Stimulated activated CD4-positive, alpha-beta T cell treated with anti-CD3 and anti-CD28 coated beads, TNF-alpha, amount 100 ng/mL, for 24 hours (primary cell): ENCODE measurements around the gene FAM131C.
A peak's percentile ranks its signal among the peaks of the same experiment; 100 is the strongest.

Source experiments
- DNase-seq, 3 experiments: peaks; one replicate each; pipeline ENCODE4 v3.0.0-alpha.2; 2020; ENCODE audit warnings: low read depth in 3 of 3

Gene FAM131C

GRCh38 chr1:16015960-16016901 lies 57.2 kb downstream of the FAM131C start:
- no peak for DNase-seq

DNA sequence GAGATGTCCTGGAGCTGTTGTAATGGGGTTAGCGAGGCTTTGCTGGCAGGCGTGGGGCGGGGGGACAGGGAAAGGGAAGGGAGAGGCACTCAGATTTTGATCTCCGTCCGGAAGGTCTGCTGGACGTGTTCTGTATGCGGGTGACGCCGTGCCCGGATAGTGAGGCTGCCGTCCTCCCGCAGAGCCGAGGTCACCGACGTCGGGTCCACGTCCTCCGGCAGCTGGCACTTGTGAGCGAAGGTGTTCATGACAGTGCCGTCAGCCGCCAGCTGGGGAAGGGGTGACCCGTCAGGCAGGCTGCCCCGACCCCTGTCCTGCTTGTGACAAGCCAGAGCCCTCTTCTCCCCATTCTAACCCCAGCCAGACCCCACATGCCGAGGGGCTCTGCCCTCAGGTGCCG lies 58.0 kb downstream of the FAM131C start:
- no peak for DNase-seq

GRCh38 chr1:16014509-16015482 lies 58.7 kb downstream of the FAM131C start:
- DNase-seq: no peak

- DNase-seq: no peak
Observed at GRCh38 chr1:16013908-16014258, 59.6 kb downstream of the FAM131C start.

GRCh38 chr1:16013220-16013907 lies 60.1 kb downstream of the FAM131C start:
- peak; percentile 36 to 56 (median 43) for DNase-seq

DNA sequence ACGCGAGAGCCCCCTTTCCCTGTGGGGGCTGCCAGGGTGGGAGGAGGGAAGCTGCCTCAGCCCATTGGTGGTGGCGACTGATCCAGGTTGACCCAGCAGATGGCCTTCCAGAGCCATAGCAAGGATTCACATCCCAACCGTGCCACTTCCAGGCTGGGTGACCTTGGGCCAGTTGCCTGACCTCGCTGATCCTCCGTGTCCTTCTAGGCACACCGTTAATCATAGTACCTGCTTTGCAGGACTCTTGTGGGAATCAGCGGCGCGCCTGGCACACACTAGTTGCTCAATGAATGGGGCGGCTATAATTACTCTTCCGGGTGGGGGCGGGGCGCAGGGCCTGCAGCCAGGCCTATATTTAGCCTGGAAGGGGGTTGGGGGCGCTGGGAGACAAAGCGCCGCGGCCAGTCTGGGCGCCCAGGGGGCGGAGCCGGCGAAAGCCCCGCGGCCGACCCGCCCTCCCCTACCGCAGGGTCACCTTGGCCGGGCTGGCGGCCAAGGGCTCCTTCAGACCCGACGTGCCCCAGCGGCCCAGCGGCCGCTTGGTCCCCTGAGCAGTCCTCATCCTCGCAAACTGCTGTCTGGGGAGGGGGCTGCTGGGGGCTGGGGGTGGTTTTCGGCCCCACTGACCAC lies 60.7 kb downstream of the FAM131C start:
- DNase-seq: peak in 1 of 3 experiments; percentile 40

- DNase-seq: no peak
Observed at GRCh38 chr1:16011936-16012589, 61.4 kb downstream of the FAM131C start.

DNA sequence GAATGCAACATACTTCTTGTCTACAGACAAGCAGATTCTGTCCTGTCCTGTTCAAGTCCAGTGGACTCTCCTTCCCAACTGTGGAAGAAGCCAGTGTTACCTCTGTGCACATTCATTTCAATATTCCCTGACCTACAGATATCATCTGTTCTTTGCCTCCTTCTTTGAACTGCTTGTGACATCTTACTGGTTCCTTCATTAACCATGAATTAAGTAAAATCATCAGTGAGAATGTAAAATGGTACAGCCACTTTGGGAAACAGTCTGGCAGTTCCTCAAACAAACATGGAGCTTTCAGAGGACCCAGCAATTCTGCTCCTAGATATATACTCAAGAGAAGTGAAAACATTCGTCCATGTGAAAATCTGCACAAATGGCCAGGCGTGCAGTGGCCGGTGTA lies 62.6 kb downstream of the FAM131C start:
- no peak for DNase-seq

DNA sequence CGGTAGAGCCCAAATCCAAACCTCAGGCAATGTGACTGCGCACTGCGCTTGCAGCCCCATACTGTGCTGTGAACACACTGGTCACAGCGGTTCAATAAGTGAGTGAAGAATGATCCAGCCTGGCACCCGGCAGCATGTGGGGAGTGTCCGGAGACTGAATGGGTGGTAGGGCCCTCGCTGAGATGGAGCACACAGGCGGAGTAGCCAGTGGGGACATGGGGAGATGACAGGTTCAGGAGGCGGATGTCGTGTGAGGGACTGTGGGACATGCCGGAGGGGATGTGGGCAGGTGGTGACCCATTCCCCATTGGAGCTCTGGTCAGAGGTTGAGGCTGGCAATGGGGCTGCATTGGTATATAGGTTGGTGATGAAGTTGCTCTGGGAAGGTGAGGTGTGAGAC lies 63.8 kb downstream of the FAM131C start:
- DNase-seq: no peak

- DNase-seq: peak; percentile 48 to 76 (median 72)
Observed at GRCh38 chr1:16009030-16009460, 64.4 kb downstream of the FAM131C start.
